Activated naive CD4-positive, alpha-beta T cell treated with anti-CD3 and anti-CD28 coated beads, Interleukin-2, amount 50 U/mL, for 16 hours (primary cell): ENCODE data around the gene RHOV.

ENCODE experiments used
- DNase-seq: peaks from one replicate; pipeline ENCODE4 v3.0.0-alpha.2; 2020

Gene RHOV, protein sequence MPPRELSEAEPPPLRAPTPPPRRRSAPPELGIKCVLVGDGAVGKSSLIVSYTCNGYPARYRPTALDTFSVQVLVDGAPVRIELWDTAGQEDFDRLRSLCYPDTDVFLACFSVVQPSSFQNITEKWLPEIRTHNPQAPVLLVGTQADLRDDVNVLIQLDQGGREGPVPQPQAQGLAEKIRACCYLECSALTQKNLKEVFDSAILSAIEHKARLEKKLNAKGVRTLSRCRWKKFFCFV

DNA sequence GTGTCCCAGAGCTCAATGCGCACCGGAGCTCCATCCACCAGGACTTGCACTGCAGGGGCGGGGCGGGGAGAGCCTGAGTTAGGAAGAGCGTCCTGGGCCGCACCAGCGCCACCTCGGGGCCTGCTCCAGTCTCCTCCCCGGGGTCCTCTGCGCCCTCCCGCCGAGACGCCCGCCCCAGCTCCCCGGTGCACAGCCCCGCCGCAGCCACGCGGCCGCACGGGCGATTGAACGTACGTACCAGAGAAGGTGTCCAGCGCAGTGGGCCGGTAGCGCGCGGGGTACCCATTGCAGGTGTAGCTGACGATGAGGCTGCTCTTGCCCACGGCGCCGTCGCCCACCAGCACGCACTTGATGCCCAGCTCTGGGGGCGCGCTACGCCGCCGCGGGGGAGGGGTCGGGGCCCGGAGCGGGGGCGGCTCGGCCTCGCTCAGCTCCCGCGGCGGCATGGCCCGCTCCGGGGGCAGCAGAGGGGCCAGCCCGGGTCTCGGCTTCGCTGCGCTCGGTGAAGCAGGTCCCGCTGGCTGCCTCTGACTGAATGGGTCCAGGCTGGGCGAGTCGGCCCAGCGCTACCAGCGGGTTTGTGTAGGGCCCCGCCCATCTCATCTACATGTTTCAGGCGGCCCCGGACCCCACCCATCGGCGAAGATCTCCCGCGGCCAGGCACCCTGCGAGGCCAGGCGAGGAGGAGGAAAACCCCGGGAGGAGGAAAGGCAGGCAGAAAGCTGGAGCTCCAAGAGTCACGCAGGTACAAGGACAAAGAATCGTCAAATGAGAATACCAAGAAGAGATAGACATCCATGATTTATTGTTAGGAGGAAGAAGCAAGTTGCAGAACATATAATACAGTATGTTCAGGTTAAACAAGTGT is at the start of gene RHOV:
RHOV (minus strand) TSS at position 541 of the 868 bp plus-strand sequence; CDS start at position 446, 95 bp downstream.
- peak; percentile 53 for DNase-seq

- DNase-seq: no peak
Measured at GRCh38 chr15:40923551-40923950, 49.5 kb upstream of the RHOV start.

GRCh38 chr15:40922608-40923005 is 48.6 kb upstream of the RHOV start:
- DNase-seq: no peak

- DNase-seq: no peak
Measured at GRCh38 chr15:40921949-40922607, 48.0 kb upstream of the RHOV start.

GRCh38 chr15:40918799-40919392 is 44.9 kb upstream of the RHOV start:
- no peak for DNase-seq

GRCh38 chr15:40918146-40918798 is 44.2 kb upstream of the RHOV start:
- DNase-seq: no peak

GRCh38 chr15:40917585-40917984 is 43.6 kb upstream of the RHOV start:
- no peak for DNase-seq

DNA sequence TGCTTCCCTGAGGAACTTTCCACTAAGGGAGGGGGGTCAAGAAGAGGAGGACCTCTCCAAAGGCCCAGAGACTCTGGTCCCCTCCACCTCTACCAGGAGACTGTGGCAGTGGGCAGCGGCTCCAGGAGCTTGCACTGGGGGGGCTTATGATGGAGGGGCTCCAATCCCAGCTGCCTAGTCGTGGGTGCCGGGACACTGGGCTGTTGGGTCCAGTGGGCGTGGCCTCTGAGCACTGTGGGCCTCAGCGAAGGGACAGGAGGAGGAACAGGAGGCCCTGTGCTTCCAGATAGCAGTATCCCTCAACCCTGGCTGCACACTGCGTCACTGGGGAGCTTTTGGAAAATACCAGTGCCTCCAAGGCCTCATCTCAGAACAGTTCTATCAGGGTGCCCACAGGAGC is 41.6 kb upstream of the RHOV start:
- no peak for DNase-seq

DNA sequence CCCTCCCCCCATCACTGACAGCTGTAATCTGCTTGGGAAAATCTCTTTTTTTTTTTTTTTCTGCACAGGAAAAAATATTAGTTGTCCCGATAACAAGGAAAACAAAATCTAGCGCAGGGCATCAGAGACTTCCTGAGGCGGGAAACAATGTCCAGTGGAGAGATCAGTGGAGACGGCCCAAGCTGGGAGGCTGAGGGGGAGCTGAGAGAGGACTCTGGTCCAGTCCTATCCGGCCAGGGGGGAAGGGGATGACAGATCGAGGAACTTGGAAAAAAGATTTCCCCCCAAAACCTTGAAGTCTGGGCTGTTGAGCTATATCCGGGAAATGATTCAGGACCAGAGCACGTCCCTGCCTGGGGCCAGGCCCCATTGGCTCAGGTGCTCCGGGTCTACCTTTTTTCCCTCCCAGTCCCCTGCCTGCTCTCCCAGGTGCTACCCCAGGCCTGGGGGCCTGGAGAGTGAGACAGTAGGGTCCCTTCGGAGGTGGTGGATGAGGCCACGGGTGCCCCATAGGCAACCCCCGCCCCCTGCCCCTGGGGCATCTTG is 41.2 kb upstream of the RHOV start:
- no peak for DNase-seq

DNA sequence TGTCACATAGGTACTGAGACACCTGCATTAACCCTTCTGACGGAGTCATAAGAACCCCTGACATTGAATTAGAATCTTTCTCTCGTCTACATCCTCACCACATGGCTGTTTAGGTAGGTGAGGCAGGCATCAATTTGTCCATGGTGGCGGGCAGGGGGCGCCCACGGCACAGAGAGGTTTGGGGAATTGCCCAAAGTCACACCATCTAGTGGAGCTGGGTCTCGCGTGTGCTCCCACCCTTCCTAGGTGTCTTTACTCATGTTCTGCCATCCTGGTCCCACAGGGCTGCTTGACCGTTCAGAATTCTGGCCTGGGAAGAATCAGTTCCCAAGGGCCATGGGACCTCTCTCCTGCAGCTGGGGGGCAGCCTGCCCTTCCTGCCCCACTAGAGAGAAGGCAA is 40.5 kb upstream of the RHOV start:
- DNase-seq: no peak

DNA sequence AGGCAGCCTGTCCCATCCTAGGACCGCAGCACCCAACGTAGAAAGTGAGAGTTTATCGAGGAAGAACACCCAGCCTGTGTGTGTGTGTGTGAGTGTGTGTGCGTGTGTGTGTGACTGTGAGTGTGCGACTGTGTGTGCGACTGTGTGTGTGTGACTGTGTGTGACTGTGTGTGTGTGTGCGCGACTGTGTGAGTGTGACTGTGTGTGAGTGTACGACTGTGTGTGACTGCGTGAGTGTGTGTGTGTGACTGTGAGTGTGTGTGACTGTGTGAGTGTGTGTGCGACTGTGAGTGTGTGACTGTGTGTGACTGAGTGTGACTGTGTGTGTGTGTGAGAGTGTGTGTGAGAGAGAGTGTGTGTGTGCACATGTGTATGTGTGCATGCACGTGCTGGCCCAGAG is 40.0 kb upstream of the RHOV start:
- DNase-seq: no peak

GRCh38 chr15:40912478-40912877 is 38.4 kb upstream of the RHOV start:
- DNase-seq: no peak

DNA sequence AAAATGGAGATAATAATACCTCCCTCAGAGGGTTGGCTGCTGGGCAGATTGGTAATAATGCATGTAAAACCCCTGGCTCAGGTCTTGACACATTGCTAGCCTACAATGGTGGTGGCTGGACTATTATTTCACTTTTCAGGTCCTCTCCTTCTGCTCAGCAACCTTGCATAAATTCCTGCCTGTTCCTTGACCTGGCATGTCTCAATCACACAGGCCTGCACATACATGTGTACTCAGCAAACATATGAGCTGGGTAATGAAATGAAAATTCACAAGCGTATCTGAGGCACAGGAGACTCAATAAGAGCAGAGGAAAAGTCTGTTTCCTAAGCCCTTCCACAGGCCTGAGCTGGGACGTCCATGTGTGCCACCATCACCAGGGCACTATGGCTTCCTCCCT is 37.7 kb upstream of the RHOV start:
- DNase-seq: no peak

- no peak for DNase-seq
Measured at GRCh38 chr15:40911141-40911540, 37.1 kb upstream of the RHOV start.

GRCh38 chr15:40909662-40910630 is 35.9 kb upstream of the RHOV start:
- no peak for DNase-seq

DNA sequence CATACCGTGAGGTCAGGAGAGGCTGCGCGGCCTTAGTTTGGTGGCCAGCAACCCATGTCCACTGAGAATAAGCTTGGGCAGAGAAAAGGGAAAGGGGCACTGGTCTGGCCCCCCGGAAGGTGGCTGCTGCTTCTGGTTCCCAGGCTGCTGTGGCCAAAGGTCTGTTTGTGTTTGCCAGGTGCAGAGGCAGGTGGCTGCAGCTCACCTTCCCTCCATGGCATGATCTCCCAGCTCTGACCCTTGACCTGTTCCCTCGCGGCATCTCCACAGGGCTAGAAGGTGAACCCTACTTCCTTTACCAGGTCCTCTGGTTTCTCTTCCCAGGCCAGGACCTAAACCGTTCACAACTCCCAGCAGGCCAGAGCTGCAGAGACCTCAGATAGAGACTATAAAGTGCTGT is 34.1 kb upstream of the RHOV start:
- no peak for DNase-seq

DNA sequence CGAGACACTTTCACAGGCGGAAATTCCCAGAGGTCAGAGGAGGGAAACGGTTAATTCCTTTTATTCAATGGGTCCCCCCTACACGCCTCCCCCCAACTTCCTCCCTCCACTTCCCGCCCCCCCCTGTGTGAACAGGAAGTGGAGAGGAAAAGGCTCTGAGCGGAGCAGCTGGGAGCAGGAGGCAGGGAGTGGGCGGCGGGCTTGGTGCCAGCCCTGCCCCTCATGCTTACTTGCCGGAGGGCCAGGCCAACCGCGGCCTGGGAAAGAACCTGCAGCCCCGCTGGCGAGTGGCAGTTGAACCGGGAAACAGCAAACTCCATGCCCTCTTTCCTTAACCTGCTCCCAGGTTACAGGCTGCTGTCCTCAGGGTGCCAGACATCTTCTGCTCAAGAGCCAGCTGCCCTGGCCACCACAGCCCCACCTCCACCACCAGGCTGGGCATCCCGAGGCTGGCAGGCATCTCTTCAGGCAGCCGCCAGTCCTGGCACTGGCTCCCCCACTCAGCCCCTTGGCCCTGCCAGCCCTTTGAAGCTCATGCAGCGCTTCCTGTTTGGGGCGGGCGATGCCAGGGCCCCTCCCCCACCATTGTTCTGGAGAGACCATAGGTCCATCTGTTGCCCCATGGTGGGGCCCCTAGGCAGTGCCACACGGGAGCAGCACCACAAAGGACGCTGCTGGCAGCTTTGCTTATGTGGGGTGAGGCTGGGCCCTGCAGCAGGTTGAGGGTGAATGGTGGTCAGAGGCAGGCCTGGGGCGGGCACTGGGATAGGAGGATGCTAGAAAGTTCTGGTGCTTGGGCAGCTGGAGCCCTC is 33.2 kb upstream of the RHOV start:
- peak; percentile 59 for DNase-seq

- DNase-seq: peak; percentile 81
Measured at GRCh38 chr15:40906091-40906990, 32.3 kb upstream of the RHOV start.

- DNase-seq: no peak
Measured at GRCh38 chr15:40904552-40905201, 30.6 kb upstream of the RHOV start.
